ENCODE data around the gene MRGPRG. TPM values are rescaled to one million over a fixed set of nuclear protein-coding genes. Genes with fewer than 3 reads are reported as not detected.

MRGPRG gene
- polyA plus RNA-seq, 1 donor, result not detected

DNA sequence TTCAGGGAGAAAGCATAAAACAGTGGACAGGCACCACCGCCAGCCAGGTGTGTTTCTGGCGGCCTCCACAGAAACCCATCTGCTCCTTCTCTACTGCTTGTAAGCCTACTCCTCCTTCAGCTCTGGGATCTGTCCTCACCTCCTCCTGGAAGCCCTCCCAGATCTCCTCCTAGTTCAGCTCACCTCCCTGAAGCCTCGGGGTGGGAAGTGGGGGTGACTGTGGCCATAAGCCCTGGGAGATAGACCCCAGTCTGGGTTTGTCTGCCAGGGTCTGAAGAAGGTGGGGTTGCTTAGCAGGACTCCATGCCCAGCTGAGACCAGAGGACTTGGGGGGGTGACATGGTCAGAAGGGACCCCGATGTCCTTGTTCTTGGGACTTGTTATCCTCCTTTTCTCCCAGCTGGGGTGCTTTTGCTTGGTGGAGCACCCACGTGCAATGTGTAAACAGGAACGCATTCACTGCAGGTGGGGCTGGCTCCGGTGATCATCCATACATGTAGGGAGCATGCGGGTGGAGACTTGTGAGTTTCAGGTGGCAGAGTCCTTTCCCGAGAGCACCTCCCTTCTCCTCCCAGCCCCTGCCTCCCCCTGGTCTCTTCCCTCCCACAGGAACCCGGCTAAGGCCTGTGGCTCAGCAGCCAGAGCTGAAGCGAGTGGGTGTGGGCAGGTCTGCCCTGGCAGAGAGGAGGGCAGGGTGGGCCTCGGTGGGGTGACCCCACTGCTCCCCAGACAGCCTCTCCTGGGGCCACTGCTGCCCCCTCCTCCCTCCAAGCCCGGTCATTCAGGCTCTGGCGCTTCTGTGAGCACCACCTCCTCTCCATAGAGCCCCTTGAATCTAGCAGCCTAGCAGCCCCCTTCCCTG lies 25.9 kb downstream of the MRGPRG start:
- peaks cover 5% of the 10 kb centered on the region for H3K27me3 ChIP-seq (ENCODE audit: control insufficient read depth, insufficient read depth, low read length)
- peaks cover 11% of the 10 kb centered on the region for H3K4me1 ChIP-seq (ENCODE audit: control insufficient read depth, insufficient read depth, low read length)
- no peak for DNase-seq
- no CpG with 5 or more reads among the region's 14 CpGs for WGBS (ENCODE audit: insufficient coverage, low lambda C conversion rate)
- H3K9me3 ChIP-seq (ENCODE audit: control insufficient read depth, low read depth, low read length), result no peaks in the 10 kb centered on the region
- H3K27ac ChIP-seq (ENCODE audit: low read length), result no peak overlapping the region
- H3K4me3 ChIP-seq (ENCODE audit: low read length), result no peak overlapping the region
- no peaks in the 10 kb centered on the region for H3K36me3 ChIP-seq (ENCODE audit: control insufficient read depth, insufficient read depth, low read length)

DNA sequence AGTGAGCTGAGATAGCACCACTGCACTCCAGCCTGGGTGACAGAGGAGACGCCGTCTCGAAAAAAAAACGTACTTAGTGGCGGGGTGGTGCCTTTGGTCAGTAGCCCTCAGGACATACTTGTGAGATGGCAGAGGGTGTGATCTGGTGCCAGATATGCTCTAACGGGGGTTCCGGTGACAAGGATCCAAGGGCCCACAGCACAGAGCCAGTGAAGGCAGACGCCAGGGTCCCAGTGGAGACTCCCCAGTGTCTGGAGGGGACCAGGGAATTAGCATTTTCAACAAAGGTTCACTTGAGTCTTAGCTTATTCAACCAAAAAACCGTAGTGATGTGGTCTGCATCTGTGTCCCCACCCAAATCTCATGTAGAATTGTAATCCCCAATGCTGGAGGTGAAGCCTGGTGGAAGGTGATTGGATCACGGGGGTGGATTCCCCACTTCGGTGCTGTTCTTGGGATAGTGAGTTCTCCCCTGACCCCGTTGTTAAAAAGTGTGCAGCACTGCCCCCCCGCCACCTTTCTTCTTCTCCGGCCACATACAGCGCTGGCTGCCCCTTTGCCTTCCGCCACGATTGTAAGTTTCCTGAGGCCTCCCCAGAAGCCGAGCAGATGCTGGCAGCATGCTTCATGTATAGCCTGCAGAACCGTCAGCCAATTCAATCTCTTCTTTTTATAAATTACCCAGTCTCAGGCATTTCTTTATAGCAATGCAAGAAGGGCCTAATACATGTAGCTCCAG lies 26.9 kb downstream of the MRGPRG start:
- Histone ChIP-seq H3K27ac (ENCODE audit: low read length) (no peak overlapping the region), H3K27me3 (ENCODE audit: control insufficient read depth, insufficient read depth, low read length) (peaks cover 5% of the 10 kb centered on the region), H3K4me1 (ENCODE audit: control insufficient read depth, insufficient read depth, low read length) (peaks cover 11% of the 10 kb centered on the region), H3K9me3 (ENCODE audit: control insufficient read depth, low read depth, low read length) (no peaks in the 10 kb centered on the region), H3K36me3 (ENCODE audit: control insufficient read depth, insufficient read depth, low read length) (no peaks in the 10 kb centered on the region), H3K4me3 (ENCODE audit: low read length) (no peak overlapping the region)
- no CpG with 5 or more reads among the region's 19 CpGs for WGBS (ENCODE audit: insufficient coverage, low lambda C conversion rate)
- no peak for DNase-seq

DNA sequence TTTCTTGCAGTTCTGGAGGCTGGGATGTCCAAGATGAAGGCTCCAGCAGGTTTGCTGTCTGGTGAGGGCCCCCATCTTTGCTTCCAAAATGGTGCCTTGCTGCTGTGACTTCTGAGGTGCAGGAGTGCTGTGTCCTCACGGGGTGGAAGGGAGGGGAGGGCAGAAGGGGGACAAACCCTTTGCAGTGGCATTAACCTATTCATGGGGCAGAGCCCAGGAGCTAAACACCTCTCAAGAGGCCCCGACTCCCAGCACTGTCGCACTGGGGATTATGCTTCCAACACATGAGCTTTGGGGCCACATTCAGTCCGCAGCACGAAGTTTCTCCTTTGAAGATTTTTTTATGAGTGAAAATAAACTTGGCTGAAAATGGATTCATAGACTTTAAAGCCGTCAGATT lies 28.0 kb downstream of the MRGPRG start:
- DNase-seq, result no peak
- no peak overlapping the region for H3K27ac ChIP-seq (ENCODE audit: low read length)
- no peaks in the 10 kb centered on the region for H3K36me3 ChIP-seq (ENCODE audit: control insufficient read depth, insufficient read depth, low read length)
- no peaks in the 10 kb centered on the region for H3K9me3 ChIP-seq (ENCODE audit: control insufficient read depth, low read depth, low read length)
- H3K4me1 ChIP-seq (ENCODE audit: control insufficient read depth, insufficient read depth, low read length), result peaks cover 4% of the 10 kb centered on the region
- no peak overlapping the region for H3K4me3 ChIP-seq (ENCODE audit: low read length)
- H3K27me3 ChIP-seq (ENCODE audit: control insufficient read depth, insufficient read depth, low read length), result peaks cover 5% of the 10 kb centered on the region
- WGBS (ENCODE audit: insufficient coverage, low lambda C conversion rate), result no CpG with 5 or more reads among the region's 6 CpGs

DNA sequence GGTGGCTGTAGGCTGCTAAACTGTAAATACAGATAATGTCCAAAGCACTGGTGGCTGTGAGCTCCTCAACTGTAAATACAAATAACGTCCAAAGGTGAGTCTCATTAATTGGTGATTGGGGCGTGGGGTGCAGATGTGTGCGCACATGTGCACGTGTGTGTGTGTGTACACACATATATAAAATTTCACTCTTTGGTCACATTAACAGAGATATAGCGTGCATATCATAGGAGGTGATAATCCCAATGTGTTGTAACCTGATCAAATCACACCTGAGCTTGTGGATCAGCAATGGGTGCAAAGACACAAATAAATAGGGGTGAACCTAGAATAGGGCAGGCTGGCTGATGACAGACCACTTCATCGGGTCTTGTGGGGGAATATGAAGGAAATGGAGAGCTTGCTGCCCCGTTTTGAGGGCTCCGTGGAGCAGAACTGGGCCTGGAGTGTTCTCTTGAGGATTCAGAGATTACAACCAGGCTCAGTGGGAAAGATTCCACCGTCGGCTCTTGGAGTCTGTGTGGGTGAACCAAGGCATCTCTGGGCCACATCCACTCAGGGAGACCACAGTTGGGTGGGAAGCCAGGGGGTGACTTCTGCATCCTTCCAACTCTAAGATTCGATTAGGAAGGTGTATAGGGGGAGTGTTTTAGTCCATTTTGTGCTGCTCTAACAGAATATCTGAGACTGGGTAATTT lies 28.6 kb downstream of the MRGPRG start:
- no peak overlapping the region for H3K27ac ChIP-seq (ENCODE audit: low read length)
- no peak for DNase-seq
- peaks cover 5% of the 10 kb centered on the region for H3K27me3 ChIP-seq (ENCODE audit: control insufficient read depth, insufficient read depth, low read length)
- H3K36me3 ChIP-seq (ENCODE audit: control insufficient read depth, insufficient read depth, low read length), result no peaks in the 10 kb centered on the region
- no peaks in the 10 kb centered on the region for H3K9me3 ChIP-seq (ENCODE audit: control insufficient read depth, low read depth, low read length)
- H3K4me1 ChIP-seq (ENCODE audit: control insufficient read depth, insufficient read depth, low read length), result no peaks in the 10 kb centered on the region
- WGBS (ENCODE audit: insufficient coverage, low lambda C conversion rate), result no CpG with 5 or more reads among the region's 11 CpGs
- H3K4me3 ChIP-seq (ENCODE audit: low read length), result no peak overlapping the region

DNA sequence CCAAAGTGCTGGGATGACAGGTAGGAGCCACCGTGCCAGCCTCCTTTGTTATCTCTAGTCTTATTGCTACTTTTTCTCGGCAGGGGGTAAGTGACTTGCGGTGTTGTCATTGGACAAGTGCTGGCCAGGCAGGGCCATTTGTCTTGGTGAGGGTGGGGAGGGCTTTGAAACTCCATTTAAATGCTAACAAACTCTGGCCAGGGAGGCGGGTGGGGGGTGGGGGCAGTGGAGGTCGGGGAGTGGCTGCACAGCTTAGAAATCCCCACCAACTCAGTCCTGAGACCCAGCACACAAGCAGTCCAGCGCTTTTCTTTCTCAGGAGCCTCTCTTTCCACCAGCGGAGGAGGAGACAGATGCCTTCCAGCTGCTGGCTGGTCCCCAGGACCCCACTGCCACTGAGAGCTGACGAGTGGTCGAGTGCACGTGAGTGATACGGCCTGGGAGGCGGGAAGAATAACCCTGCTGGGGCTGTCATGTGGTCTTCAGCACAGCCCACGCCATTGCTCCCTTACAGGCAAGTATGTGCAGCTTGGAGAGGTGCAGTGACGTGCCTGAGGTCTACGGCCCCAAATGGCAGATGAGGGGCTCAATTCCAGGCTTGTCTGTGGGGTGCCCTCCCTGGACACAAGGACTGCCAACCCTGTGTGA lies 29.3 kb downstream of the MRGPRG start:
- WGBS (ENCODE audit: insufficient coverage, low lambda C conversion rate), result no CpG with 5 or more reads among the region's 15 CpGs
- no peaks in the 10 kb centered on the region for H3K36me3 ChIP-seq (ENCODE audit: control insufficient read depth, insufficient read depth, low read length)
- no peak overlapping the region for H3K4me3 ChIP-seq (ENCODE audit: low read length)
- H3K27ac ChIP-seq (ENCODE audit: low read length), result no peak overlapping the region
- DNase-seq, result no peak
- no peaks in the 10 kb centered on the region for H3K4me1 ChIP-seq (ENCODE audit: control insufficient read depth, insufficient read depth, low read length)
- no peaks in the 10 kb centered on the region for H3K9me3 ChIP-seq (ENCODE audit: control insufficient read depth, low read depth, low read length)
- peaks cover 5% of the 10 kb centered on the region for H3K27me3 ChIP-seq (ENCODE audit: control insufficient read depth, insufficient read depth, low read length)

DNA sequence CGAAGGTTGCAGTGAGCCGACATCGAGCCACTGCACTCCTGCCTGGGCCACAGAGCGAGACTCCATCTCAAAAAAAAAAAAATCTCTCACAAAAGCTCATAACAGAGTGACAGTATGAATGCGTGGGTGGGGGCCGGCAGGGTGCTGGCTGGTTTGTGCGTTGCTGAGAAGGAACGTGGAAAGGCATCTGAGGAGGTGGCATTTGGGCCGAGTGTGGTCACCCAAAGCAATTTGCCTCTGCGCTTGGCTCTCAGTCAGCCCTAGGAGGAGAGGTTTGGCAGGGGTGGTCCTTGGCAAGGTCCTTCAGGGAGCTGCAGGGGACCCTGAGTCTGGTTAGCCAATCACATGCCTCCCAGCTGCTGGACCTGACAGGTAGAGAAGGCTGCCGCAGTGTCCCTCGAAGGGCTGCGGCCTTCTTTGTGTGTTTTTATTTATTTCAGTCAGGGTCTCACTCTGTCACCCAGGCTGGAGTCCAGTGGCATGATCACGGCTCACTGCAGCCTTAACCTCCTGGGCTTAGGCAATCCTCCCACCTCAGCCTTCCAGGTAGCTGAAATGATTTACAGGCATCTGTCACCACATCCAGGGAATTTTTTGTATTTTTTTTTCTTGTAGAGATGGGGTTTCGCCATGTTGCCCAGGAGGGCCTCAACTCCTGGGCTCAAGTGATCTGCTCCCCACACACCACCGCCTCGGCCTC lies 30.0 kb downstream of the MRGPRG start:
- DNase-seq, result no peak
- H3K27ac ChIP-seq (ENCODE audit: low read length), result no peak overlapping the region
- no CpG with 5 or more reads among the region's 17 CpGs for WGBS (ENCODE audit: insufficient coverage, low lambda C conversion rate)
- no peak overlapping the region for H3K4me3 ChIP-seq (ENCODE audit: low read length)
- no peaks in the 10 kb centered on the region for H3K36me3 ChIP-seq (ENCODE audit: control insufficient read depth, insufficient read depth, low read length)
- no peaks in the 10 kb centered on the region for H3K4me1 ChIP-seq (ENCODE audit: control insufficient read depth, insufficient read depth, low read length)
- H3K27me3 ChIP-seq (ENCODE audit: control insufficient read depth, insufficient read depth, low read length), result peaks cover 5% of the 10 kb centered on the region
- H3K9me3 ChIP-seq (ENCODE audit: control insufficient read depth, low read depth, low read length), result no peaks in the 10 kb centered on the region

DNA sequence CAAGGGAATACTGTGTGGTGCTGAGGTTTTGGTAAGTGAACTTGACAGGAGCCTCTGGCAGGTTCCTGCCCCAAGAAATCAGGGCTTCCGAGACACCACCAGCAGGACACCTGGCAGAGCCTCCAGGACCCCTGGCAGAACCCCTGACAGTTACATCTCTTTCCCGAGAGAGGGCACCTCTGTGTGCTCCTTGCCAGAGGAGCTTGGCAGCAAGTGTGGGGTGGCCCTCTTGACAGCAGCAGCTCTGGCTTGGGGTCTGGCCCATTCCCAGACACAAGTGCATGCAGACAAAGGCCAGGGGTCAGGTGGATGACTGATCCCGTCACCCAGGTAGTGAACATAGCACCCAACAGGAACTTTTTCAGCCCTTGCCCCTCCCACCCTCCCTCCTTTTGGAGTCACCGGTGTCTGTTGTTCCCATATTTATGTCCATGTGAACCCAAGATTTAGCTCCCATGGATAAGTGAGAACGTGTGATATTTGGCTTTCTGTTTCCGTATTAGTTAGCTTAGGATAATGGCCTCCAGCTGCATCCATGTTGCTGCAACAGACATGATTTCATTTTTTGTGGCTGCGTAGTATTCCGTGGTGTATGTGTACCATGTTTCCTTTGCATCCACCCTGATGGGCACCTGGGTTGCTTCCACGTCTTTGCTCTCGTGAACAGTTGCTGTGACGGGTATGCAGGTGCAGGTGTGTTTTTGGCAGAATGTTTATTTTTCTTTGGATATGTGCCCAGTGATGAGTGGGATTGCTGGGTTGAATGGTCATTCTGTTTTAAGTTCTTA lies 32.3 kb downstream of the MRGPRG start:
- Histone ChIP-seq H3K36me3 (ENCODE audit: control insufficient read depth, insufficient read depth, low read length) (no peaks in the 10 kb centered on the region), H3K4me3 (ENCODE audit: low read length) (no peak overlapping the region), H3K27ac (ENCODE audit: low read length) (no peak overlapping the region), H3K9me3 (ENCODE audit: control insufficient read depth, low read depth, low read length) (no peaks in the 10 kb centered on the region), H3K4me1 (ENCODE audit: control insufficient read depth, insufficient read depth, low read length) (no peaks in the 10 kb centered on the region), H3K27me3 (ENCODE audit: control insufficient read depth, insufficient read depth, low read length) (peaks cover 5% of the 10 kb centered on the region)
- 90% methylated on average over 2 of the region's 11 CpGs for WGBS (ENCODE audit: insufficient coverage, low lambda C conversion rate)
- DNase-seq, result no peak

DNA sequence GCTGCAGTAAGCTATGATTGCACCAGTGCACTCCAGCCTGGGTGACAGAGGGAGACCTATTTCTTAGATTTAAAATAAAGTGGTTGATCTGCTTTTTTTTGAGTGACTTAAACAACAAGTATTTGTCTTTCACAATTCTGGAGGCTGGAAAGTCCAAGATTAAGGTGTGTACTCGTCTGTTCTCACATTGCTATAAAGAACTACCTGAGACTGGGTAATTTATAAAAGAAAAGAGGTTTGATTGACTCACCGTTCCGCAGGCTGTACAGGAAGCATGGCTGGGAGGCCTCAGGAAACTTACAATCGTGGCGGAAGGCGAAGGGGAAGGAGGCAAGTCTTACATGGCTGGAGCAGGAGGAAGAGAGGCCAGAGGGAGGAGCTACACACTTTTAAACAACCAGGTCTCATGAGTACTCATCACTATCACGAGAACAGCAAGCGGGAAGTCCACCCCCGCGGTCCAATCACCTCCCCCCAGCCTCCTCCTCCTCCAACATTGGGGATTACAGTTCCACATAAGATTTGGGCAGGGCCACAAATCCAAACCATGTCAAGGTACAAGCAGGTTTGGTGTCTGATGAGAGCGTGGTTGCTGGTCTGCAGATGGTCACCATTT lies 33.8 kb downstream of the MRGPRG start:
- no peak overlapping the region for H3K27ac ChIP-seq (ENCODE audit: low read length)
- DNase-seq, result no peak
- H3K4me1 ChIP-seq (ENCODE audit: control insufficient read depth, insufficient read depth, low read length), result no peaks in the 10 kb centered on the region
- no peaks in the 10 kb centered on the region for H3K9me3 ChIP-seq (ENCODE audit: control insufficient read depth, low read depth, low read length)
- WGBS (ENCODE audit: insufficient coverage, low lambda C conversion rate), result 100% methylated on average over 3 of the region's 11 CpGs
- H3K36me3 ChIP-seq (ENCODE audit: control insufficient read depth, insufficient read depth, low read length), result no peaks in the 10 kb centered on the region
- no peak overlapping the region for H3K4me3 ChIP-seq (ENCODE audit: low read length)
- peaks cover 5% of the 10 kb centered on the region for H3K27me3 ChIP-seq (ENCODE audit: control insufficient read depth, insufficient read depth, low read length)

DNA sequence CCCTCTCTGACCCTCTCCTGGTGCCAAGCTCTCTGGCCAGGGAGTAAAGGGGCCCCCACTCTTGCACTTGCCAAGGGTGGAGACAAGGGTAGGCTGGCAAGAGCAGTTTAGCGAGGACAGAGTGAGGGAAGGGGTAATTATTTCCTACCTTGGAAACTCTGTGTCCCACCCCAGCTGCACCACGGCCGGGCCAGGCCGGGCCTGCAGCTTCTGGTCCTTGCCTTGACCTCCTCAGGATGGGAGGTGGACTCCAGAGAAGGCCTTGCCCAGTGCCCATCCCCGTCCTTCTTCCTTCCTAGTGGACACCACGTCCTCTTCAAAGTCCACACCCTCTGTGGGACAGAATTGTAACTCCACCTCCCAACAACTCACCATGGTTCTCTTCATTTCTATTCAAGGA lies 35.1 kb downstream of the MRGPRG start:
- no peaks in the 10 kb centered on the region for H3K36me3 ChIP-seq (ENCODE audit: control insufficient read depth, insufficient read depth, low read length)
- no peak overlapping the region for H3K4me3 ChIP-seq (ENCODE audit: low read length)
- no peaks in the 10 kb centered on the region for H3K4me1 ChIP-seq (ENCODE audit: control insufficient read depth, insufficient read depth, low read length)
- peaks cover 2% of the 10 kb centered on the region for H3K27me3 ChIP-seq (ENCODE audit: control insufficient read depth, insufficient read depth, low read length)
- no peaks in the 10 kb centered on the region for H3K9me3 ChIP-seq (ENCODE audit: control insufficient read depth, low read depth, low read length)
- WGBS (ENCODE audit: insufficient coverage, low lambda C conversion rate), result no CpG with 5 or more reads among the region's 6 CpGs
- no peak for DNase-seq
- no peak overlapping the region for H3K27ac ChIP-seq (ENCODE audit: low read length)

Measured in large intestine (tissue), 3 donors.